Gastrocnemius medialis (tissue), 4 donors: ENCODE data around the gene TARS3. TPM values are rescaled to one million over a fixed set of nuclear protein-coding genes. Genes with fewer than 3 reads are reported as not detected.

ENCODE experiments used
- ATAC-seq, 2 donors: fragments of 150-250 bp; one replicate each; pipeline ENCODE4 v1.9.1; 2016
- DNase-seq, 2 donors: peaks; one replicate each; pipeline ENCODE4 v3.0.0-alpha.2; 2019
- H3K27ac ChIP-seq, 4 donors: fragments of 200-600 bp; sonication (generic); 1 replicate in 1 of 4; 2 replicates in 3 of 4; pipeline ENCODE4 v1.5.1; 2016 to 2018; ENCODE audit warnings: mild to moderate bottlenecking in 2 of 4, moderate library complexity in 1 of 4
- H3K27me3 ChIP-seq, 3 donors: fragments of 200-600 bp; sonication (generic) in 2 of 3; 1 replicate in 1 of 3; 2 replicates in 2 of 3; pipeline versions ENCODE4 v1.5.1 to v1.6.0; 2016 to 2019; ENCODE audit warnings: mild to moderate bottlenecking in 1 of 3, moderate library complexity in 1 of 3
- H3K36me3 ChIP-seq, 2 donors: fragments of 200-600 bp; sonication (generic) in 1 of 2; one replicate each; pipeline ENCODE4 v1.5.1; 2017 to 2018
- H3K4me1 ChIP-seq, 2 donors: fragments of 200-600 bp; sonication (generic) in 1 of 2; one replicate each; pipeline ENCODE4 v1.5.1; 2016 to 2017; ENCODE audit warnings: mild to moderate bottlenecking in 2 of 2
- H3K4me3 ChIP-seq, 4 donors: fragments of 200-600 bp; sonication (generic) in 3 of 4; 1 replicate in 1 of 4; 2 replicates in 3 of 4; pipeline ENCODE4 v1.5.1; 2016 to 2019; ENCODE audit warnings: mild to moderate bottlenecking in 2 of 4
- H3K9me3 ChIP-seq, 3 donors: fragments of 200-600 bp; sonication (generic) in 2 of 3; 1 replicate in 1 of 3; 2 replicates in 2 of 3; pipeline ENCODE4 v1.5.1; 2016 to 2019
- CTCF ChIP-seq, 5 experiments: fragments of 450-650 bp in 3 of 5; fragments of 200-600 bp in 2 of 5; sonication (generic) in 2 of 5; IDR thresholded peaks in 4 of 5; conservative IDR thresholded peaks in 1 of 5; 1 replicate in 4 of 5; 2 replicates in 1 of 5; pipeline ENCODE4 v1.5.1; 2016 to 2019; ENCODE audit warnings: antibody characterized with exemption in 5 of 5, mild to moderate bottlenecking in 3 of 5, moderate library complexity in 3 of 5
- POLR2A ChIP-seq, 2 donors: fragments of 450-650 bp; IDR thresholded peaks; one replicate each; pipeline ENCODE4 v1.6.1; 2017; ENCODE audit warnings: antibody characterized with exemption in 2 of 2, mild to moderate bottlenecking in 2 of 2, moderate library complexity in 2 of 2
- in situ Hi-C, 4 donors: fragments of 200-750 bp; cut with MboI; loops; one replicate each; pipeline versions ENCODE4 v1.15.0 to v1.8.0; 2017; ENCODE audit warnings: low sequenced_read_pairs in 4 of 4
- intact Hi-C: fragments of 100-400 bp; cut with DNase I; formaldehyde crosslinking; loops from one replicate; pipeline ENCODE4 v1.15.1; 2023; ENCODE audit warnings: low total_unique reads
- total RNA-seq, 4 donors: library from RNA; depleted of rRNA; stranded (reverse); fragments of >200 nt; gene quantifications; one replicate each; pipeline versions ENCODE4 v1.1.0 to v1.2.3, GENCODE V29; 2016

Gene TARS3
- total RNA-seq, 4 donors from 2014 or later: 38.3 to 69.9 (median 55.4) TPM

GRCh38 chr15:101723171-101723873 is 951 bp downstream of the TARS3 start:
- ATAC-seq: no peak
- H3K4me3 ChIP-seq: peak overlapping the region; percentile 79 to 90 (median 84)
- peaks cover 0 to 34% of the 10 kb centered on the region in 2 donors for H3K36me3 ChIP-seq
- DNase-seq: no peak
- TF ChIP-seq CTCF (IDR thresholded peaks at IDR 0.05 in 4 of 5, conservative IDR thresholded peaks at IDR 0.05 in 1 of 5) (no peak), POLR2A (IDR thresholded peaks at IDR 0.05) (no peak)
- in situ Hi-C loops (no loop called here), intact Hi-C loops (loop anchor here (5.0 kb wide), 2 partner anchors 71 to 421 kb away; partner anchors contain the start of gene TM2D3)
- H3K27me3 ChIP-seq: no peaks in the 10 kb centered on the region
- no peaks in the 10 kb centered on the region for H3K9me3 ChIP-seq
- H3K4me1 ChIP-seq: peaks cover 12 to 14% of the 10 kb centered on the region in 2 donors
- peak overlapping the region; percentile 90 to 97 (median 97) for H3K27ac ChIP-seq

- no peak for ATAC-seq
- H3K36me3 ChIP-seq: peaks cover 0 to 47% of the 10 kb centered on the region in 2 donors
Measured at GRCh38 chr15:101718896-101719295, 5.4 kb downstream of the TARS3 start.

GRCh38 chr15:101712078-101712477 is 12.2 kb downstream of the TARS3 start:
- intact Hi-C loops: no loop called here
- H3K4me1 ChIP-seq: no peaks in the 10 kb centered on the region
- in situ Hi-C loops: no loop called here

More at GRCh38 chr15:101718896-101719295, 5.4 kb downstream of the TARS3 start:
- H3K4me1 ChIP-seq: peaks cover 8 to 10% of the 10 kb centered on the region in 2 donors
- no peak for DNase-seq
- no peaks in the 10 kb centered on the region for H3K27me3 ChIP-seq
- in situ Hi-C loops (no loop called here), intact Hi-C loops (no loop called here)
- no peak overlapping the region for H3K4me3 ChIP-seq
- no peak overlapping the region for H3K27ac ChIP-seq
- TF ChIP-seq CTCF (IDR thresholded peaks at IDR 0.05 in 4 of 5, conservative IDR thresholded peaks at IDR 0.05 in 1 of 5) (no peak), POLR2A (IDR thresholded peaks at IDR 0.05) (no peak)
- no peaks in the 10 kb centered on the region for H3K9me3 ChIP-seq

GRCh38 chr15:101710806-101711205 is 13.5 kb downstream of the TARS3 start:
- intact Hi-C loops: no loop called here

More at GRCh38 chr15:101712078-101712477, 12.2 kb downstream of the TARS3 start:
- DNase-seq: no peak
- Histone ChIP-seq H3K27me3 (no peaks in the 10 kb centered on the region), H3K36me3 (peaks cover 0 to 61% of the 10 kb centered on the region in 2 donors), H3K9me3 (no peaks in the 10 kb centered on the region), H3K4me3 (no peak overlapping the region), H3K27ac (no peak overlapping the region)
- TF ChIP-seq CTCF (IDR thresholded peaks at IDR 0.05 in 4 of 5, conservative IDR thresholded peaks at IDR 0.05 in 1 of 5) (no peak), POLR2A (IDR thresholded peaks at IDR 0.05) (no peak)
- ATAC-seq: no peak

More at GRCh38 chr15:101710806-101711205, 13.5 kb downstream of the TARS3 start:
- TF ChIP-seq POLR2A (IDR thresholded peaks at IDR 0.05) (no peak), CTCF (IDR thresholded peaks at IDR 0.05 in 4 of 5, conservative IDR thresholded peaks at IDR 0.05 in 1 of 5) (no peak)
- no peak for DNase-seq
- H3K9me3 ChIP-seq: no peaks in the 10 kb centered on the region
- no peaks in the 10 kb centered on the region for H3K27me3 ChIP-seq
- no peaks in the 10 kb centered on the region for H3K4me1 ChIP-seq
- ATAC-seq: no peak
- in situ Hi-C loops: no loop called here
- no peak overlapping the region for H3K27ac ChIP-seq
- H3K4me3 ChIP-seq: no peak overlapping the region
- peaks cover 0 to 72% of the 10 kb centered on the region in 2 donors for H3K36me3 ChIP-seq
